WTC11 (cell line): ENCODE results near the gene PKMYT1. TPM values are rescaled to one million over a fixed set of nuclear protein-coding genes. Genes with fewer than 3 reads are reported as not detected.

ENCODE experiments used
- ATAC-seq: fragments of 200-7000 bp; cut with Tn5 transposase; 2 replicates; pipeline ENCODE4 v1.10.0; 2021; ENCODE audit warnings: mild to moderate bottlenecking, moderate library complexity
- CTCF ChIA-PET: fragments of 300-600 bp; sonication (Branson Sonifier 250); formaldehyde crosslinking; loops from one replicate; lab custom pipeline; 2021; ENCODE audit warnings: antibody characterized with exemption; lab: Charles Lee
- POLR2A ChIA-PET: fragments of 350-600 bp; sonication (Branson Sonifier 250); formaldehyde crosslinking; loops from one replicate; lab custom pipeline; 2021; ENCODE audit warnings: antibody characterized with exemption; lab: Charles Lee
- DNase-seq: peaks from one replicate; pipeline ENCODE4 v3.0.0; 2021; ENCODE audit warnings: low spot score
- H3K27ac Mint-ChIP-seq: 2 replicates; pipeline ENCODE4 v1.8.0; 2021; ENCODE audit warnings: mixed read lengths
- H3K27me3 Mint-ChIP-seq: 2 replicates; pipeline ENCODE4 v1.8.0; 2021; ENCODE audit warnings: low read depth, mild to moderate bottlenecking, moderate library complexity, mixed read lengths
- H3K36me3 Mint-ChIP-seq: 2 replicates; pipeline ENCODE4 v1.8.0; 2021; ENCODE audit warnings: mixed read lengths
- H3K4me1 Mint-ChIP-seq: 2 replicates; pipeline ENCODE4 v1.8.0; 2022; ENCODE audit warnings: mixed read lengths
- H3K4me3 Mint-ChIP-seq: 2 replicates; pipeline ENCODE4 v1.8.0; 2021; ENCODE audit warnings: mild to moderate bottlenecking, moderate library complexity, mixed read lengths
- H3K9me3 Mint-ChIP-seq: 2 replicates; pipeline ENCODE4 v1.8.0; 2021; ENCODE audit warnings: mixed read lengths
- CREM ChIP-seq: sonication (generic); formaldehyde crosslinking; IDR thresholded peaks from 2 replicates; pipeline ENCODE4 v1.8.1; 2022; ENCODE audit warnings: mild to moderate bottlenecking, missing genetic modification reagents, moderate library complexity
- HMGXB4 ChIP-seq: sonication (generic); formaldehyde crosslinking; IDR thresholded peaks from 2 replicates; pipeline ENCODE4 v1.8.1; 2023; ENCODE audit warnings: mild to moderate bottlenecking, moderate library complexity, missing genetic modification reagents
- MAX ChIP-seq: sonication (generic); formaldehyde crosslinking; IDR thresholded peaks from 2 replicates; pipeline ENCODE4 v1.8.0; 2022; ENCODE audit warnings: mild to moderate bottlenecking, missing genetic modification reagents
- MYBL2 ChIP-seq: sonication (generic); formaldehyde crosslinking; IDR thresholded peaks from 2 replicates; pipeline ENCODE4 v1.8.1; 2023; ENCODE audit warnings: mild to moderate bottlenecking, moderate library complexity, missing genetic modification reagents
- NR1H2 ChIP-seq: sonication (generic); formaldehyde crosslinking; IDR thresholded peaks from 2 replicates; pipeline ENCODE4 v1.9.0; 2021; ENCODE audit warnings: mild to moderate bottlenecking, moderate library complexity, missing genetic modification reagents
- NR3C1 ChIP-seq: sonication (generic); formaldehyde crosslinking; conservative IDR thresholded peaks from 2 replicates; pipeline ENCODE4 v1.8.1; 2023; ENCODE audit warnings: low read depth, mild to moderate bottlenecking, missing genetic modification reagents
- PRDM15 ChIP-seq: sonication (generic); formaldehyde crosslinking; IDR thresholded peaks from 2 replicates; pipeline ENCODE4 v1.8.0; 2022; ENCODE audit warnings: missing genetic modification reagents
- RELA ChIP-seq: sonication (generic); formaldehyde crosslinking; IDR thresholded peaks from 2 replicates; pipeline ENCODE4 v1.8.1; 2022; ENCODE audit warnings: missing genetic modification reagents, mild to moderate bottlenecking, borderline replicate concordance
- TEAD1 ChIP-seq: sonication (generic); formaldehyde crosslinking; IDR thresholded peaks from 2 replicates; pipeline ENCODE4 v1.8.0; 2022; ENCODE audit warnings: mild to moderate bottlenecking, missing genetic modification reagents
- TEAD4 ChIP-seq: sonication (generic); formaldehyde crosslinking; IDR thresholded peaks from 2 replicates; pipeline ENCODE4 v1.8.0; 2022; ENCODE audit warnings: mild to moderate bottlenecking, missing genetic modification reagents
- TP53 ChIP-seq: sonication (generic); formaldehyde crosslinking; IDR thresholded peaks from 2 replicates; pipeline ENCODE4 v1.8.1; 2023; ENCODE audit warnings: mild to moderate bottlenecking, missing genetic modification reagents
- ZNF138 ChIP-seq: sonication (generic); formaldehyde crosslinking; conservative IDR thresholded peaks from 2 replicates; pipeline ENCODE4 v1.8.1; 2022; ENCODE audit warnings: mild to moderate bottlenecking, moderate library complexity, missing genetic modification reagents
- ZNF396 ChIP-seq: fragments of 250-450 bp; sonication (Bioruptor Pico); IDR thresholded peaks from 2 replicates; pipeline ENCODE4 v1.8.0; 2021; ENCODE audit warnings: mild to moderate bottlenecking, moderate library complexity, borderline replicate concordance
- ZNF416 ChIP-seq: fragments of 250-450 bp; sonication (Bioruptor Pico); IDR thresholded peaks from 2 replicates; pipeline ENCODE4 v1.9.0; 2021; ENCODE audit warnings: mild to moderate bottlenecking, inconsistent platforms
- total RNA-seq: library from RNA; stranded (reverse); gene quantifications from 3 replicates; pipeline ENCODE4 v1.2.3, GENCODE V29; 2021
- TF ChIP-seq, protein P1 (sequence below): sonication (generic); formaldehyde crosslinking; IDR thresholded peaks from 2 replicates; pipeline ENCODE4 v1.8.1; 2023; ENCODE audit warnings: mild to moderate bottlenecking, missing genetic modification reagents
- TF ChIP-seq, protein P2 (sequence below): fragments of 250-450 bp; sonication (Bioruptor Pico); conservative IDR thresholded peaks from 2 replicates; pipeline ENCODE4 v1.9.0; 2021; ENCODE audit warnings: mild to moderate bottlenecking
- TF ChIP-seq, protein P3 (sequence below): sonication (generic); formaldehyde crosslinking; IDR thresholded peaks from 2 replicates; pipeline ENCODE4 v1.8.0; 2023; ENCODE audit warnings: missing genetic modification reagents
- TF ChIP-seq, protein P4 (sequence below): fragments of 250-450 bp; sonication (Bioruptor Pico); IDR thresholded peaks from 2 replicates; pipeline ENCODE4 v1.8.0; 2021; ENCODE audit warnings: mild to moderate bottlenecking
- TF ChIP-seq, protein P5 (sequence below): fragments of 250-450 bp; sonication (Bioruptor Pico); IDR thresholded peaks from 2 replicates; pipeline ENCODE4 v1.9.0; 2021; ENCODE audit warnings: mild to moderate bottlenecking

The PKMYT1 gene
- total RNA-seq, 1 experiment from 2014 or later: 120 TPM

DNA sequence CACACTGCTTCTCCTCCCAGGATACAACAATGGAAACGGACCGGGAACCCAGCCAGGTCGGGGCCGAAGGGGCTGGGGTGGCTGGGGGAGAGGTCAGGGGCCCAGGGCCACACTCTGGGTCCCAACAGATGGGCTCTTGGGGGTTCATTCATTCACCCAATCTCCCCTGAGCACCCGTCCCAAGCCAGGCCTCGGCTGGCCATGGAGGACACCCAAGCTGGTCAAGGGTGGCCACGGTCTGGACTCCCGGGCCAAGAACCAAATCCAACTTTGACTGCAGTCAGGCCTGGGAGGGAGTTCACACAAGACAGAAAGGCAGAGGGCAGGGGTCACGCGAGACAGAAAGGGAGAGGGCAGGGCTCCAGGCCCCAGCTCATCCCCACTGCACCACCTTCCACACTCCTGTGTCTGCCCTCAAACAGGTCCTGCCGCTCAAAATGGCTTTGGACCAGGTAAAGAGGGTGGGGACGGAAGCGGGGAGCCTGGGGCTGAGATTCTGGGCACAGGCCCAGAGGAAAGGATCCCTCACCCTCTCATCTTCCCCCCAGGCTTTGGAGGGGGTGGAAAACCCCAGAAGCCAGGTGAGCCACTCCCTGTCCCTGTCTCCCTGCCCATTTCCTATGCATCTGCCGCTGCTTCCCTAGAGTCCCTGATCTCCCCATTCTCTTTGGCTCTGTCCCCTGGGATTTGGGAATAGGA, 12.3 kb upstream of the PKMYT1 start (continued):
- TF ChIP-seq, protein P1, sequence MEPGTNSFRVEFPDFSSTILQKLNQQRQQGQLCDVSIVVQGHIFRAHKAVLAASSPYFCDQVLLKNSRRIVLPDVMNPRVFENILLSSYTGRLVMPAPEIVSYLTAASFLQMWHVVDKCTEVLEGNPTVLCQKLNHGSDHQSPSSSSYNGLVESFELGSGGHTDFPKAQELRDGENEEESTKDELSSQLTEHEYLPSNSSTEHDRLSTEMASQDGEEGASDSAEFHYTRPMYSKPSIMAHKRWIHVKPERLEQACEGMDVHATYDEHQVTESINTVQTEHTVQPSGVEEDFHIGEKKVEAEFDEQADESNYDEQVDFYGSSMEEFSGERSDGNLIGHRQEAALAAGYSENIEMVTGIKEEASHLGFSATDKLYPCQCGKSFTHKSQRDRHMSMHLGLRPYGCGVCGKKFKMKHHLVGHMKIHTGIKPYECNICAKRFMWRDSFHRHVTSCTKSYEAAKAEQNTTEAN (CRISPR knock-in tag): no peak
- TF ChIP-seq CREM: no peak
- TF ChIP-seq ZNF416: no peak

- H3K4me1 Mint-ChIP-seq: peaks cover 21% of the 10 kb centered on the region
- ChIA-PET POLR2A (interaction anchor here (0.6 to 1.4 kb wide), 4 partner anchors 10 to 40 kb away, joined by 3 to 5 read pairs (median 3); no protein-coding TSS in a partner anchor), CTCF (interaction anchor here (0.6 to 3.1 kb wide), 8 partner anchors 9 to 40 kb away, joined by 3 to 13 read pairs (median 9); partner anchors contain the start of gene KREMEN2)
- no peaks in the 10 kb centered on the region for H3K27me3 Mint-ChIP-seq
- H3K36me3 Mint-ChIP-seq: no peaks in the 10 kb centered on the region
- no peaks in the 10 kb centered on the region for H3K9me3 Mint-ChIP-seq
- H3K4me3 Mint-ChIP-seq: no peak overlapping the region
- DNase-seq (no peak), ATAC-seq (no peak)
- peak overlapping the region; percentile 76 for H3K27ac Mint-ChIP-seq
- TF ChIP-seq TP53 (CRISPR knock-in tag) (no peak), NR3C1 (CRISPR knock-in tag) (no peak), TEAD4 (no peak), MYBL2 (CRISPR knock-in tag) (no peak), NR1H2 (no peak), PRDM15 (CRISPR knock-in tag) (no peak), TEAD1 (CRISPR knock-in tag) (no peak), ZNF396 (CRISPR knock-in tag) (no peak), MAX (no peak), ZNF138 (no peak), HMGXB4 (CRISPR knock-in tag) (no peak), RELA (CRISPR knock-in tag) (no peak)
- TF ChIP-seq, protein P2, sequence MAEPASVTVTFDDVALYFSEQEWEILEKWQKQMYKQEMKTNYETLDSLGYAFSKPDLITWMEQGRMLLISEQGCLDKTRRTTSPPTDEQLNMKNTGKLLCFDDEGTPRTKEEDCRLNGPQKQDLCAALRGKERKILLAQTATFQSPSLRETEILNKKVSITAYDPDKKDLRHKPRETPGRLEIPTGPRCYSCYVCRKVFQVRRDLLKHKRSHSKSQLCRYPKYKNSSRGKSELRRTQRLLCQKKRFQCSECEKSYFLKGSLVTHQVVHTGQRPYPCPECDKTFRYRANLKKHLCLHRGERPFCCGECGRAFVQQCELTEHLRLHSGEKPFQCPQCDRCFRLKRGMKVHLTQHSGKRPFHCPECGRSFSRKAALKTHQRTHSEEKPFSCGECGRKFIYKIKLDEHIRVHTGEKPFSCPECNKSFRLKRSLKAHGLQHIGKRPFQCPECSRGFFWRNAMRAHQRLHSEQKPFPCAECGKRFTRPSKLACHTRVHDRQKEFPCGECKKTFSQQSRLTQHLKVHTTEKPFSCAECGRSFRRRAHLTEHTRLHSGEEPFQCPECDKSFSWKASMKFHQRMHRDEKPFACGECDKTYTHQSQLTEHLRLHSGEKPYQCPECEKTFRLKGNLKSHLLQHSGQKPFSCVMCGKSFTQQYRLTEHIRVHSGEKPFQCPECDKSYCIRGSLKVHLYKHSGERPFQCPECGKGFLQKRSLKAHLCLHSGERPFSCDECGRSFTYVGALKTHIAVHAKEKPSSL (CRISPR knock-in tag): no peak
- TF ChIP-seq, protein P3, sequence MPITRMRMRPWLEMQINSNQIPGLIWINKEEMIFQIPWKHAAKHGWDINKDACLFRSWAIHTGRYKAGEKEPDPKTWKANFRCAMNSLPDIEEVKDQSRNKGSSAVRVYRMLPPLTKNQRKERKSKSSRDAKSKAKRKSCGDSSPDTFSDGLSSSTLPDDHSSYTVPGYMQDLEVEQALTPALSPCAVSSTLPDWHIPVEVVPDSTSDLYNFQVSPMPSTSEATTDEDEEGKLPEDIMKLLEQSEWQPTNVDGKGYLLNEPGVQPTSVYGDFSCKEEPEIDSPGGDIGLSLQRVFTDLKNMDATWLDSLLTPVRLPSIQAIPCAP (CRISPR knock-in tag): no peak
- TF ChIP-seq, protein P4, sequence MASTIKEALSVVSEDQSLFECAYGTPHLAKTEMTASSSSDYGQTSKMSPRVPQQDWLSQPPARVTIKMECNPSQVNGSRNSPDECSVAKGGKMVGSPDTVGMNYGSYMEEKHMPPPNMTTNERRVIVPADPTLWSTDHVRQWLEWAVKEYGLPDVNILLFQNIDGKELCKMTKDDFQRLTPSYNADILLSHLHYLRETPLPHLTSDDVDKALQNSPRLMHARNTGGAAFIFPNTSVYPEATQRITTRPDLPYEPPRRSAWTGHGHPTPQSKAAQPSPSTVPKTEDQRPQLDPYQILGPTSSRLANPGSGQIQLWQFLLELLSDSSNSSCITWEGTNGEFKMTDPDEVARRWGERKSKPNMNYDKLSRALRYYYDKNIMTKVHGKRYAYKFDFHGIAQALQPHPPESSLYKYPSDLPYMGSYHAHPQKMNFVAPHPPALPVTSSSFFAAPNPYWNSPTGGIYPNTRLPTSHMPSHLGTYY (CRISPR knock-in tag): no peak
- TF ChIP-seq, protein P1 (CRISPR knock-in tag): no peak
- TF ChIP-seq, protein P5, sequence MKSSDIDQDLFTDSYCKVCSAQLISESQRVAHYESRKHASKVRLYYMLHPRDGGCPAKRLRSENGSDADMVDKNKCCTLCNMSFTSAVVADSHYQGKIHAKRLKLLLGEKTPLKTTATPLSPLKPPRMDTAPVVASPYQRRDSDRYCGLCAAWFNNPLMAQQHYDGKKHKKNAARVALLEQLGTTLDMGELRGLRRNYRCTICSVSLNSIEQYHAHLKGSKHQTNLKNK: no peak
Measured at GRCh38 chr16:2991566-2992261, 11.5 kb upstream of the PKMYT1 start.
